ENCODE measurements around the gene BARX1. TPM values are rescaled to one million over a fixed set of nuclear protein-coding genes. Genes with fewer than 3 reads are reported as not detected.

Gene BARX1
- total RNA-seq, 1 donor from 2014 or later, result not detected

DNA sequence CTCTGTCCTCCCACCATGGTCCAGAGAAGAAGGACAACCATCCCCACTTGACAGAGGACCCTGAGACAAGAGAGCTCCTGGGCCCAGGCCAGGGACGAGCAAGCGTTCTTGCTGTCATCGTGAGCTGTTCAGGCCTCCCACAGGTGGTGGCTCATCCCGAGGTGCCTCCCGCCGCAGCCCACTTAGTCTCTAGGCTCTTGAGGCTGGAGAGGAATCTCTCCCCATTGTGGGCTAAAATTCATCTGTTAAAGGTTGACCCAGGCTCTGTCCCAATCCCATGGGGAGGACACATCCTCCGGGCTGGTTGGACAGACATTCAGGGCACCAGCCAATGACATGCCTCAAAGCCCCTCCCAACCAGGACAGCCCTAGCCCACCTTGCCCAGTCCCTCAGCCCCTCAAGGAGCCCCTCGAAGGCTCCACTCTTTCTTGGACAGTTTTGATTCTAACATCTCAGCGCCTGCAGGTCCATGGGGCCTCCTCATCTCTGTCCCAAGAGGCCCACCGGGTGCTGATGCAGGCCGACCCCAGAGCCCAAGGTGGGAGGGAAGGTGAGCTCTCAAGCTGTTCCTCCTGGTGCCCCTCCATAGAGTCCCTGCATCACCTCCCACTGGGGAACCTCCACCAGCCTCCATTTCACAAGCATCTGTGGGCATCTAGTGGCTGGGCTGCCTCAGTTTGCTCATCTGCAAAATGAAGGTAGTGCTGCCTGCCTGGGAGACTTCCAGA lies 52.9 kb downstream of the BARX1 start:
- intact Hi-C loops (cut with DNase I), result no loop called here
- Histone ChIP-seq H3K27ac (no peak overlapping the region), H3K4me1 (no peaks in the 10 kb centered on the region), H3K9me3 (no peaks in the 10 kb centered on the region), H3K36me3 (no peaks in the 10 kb centered on the region), H3K27me3 (no peaks in the 10 kb centered on the region), H3K4me3 (no peak overlapping the region)
- TF ChIP-seq POLR2A (IDR thresholded peaks at IDR 0.05), result no peak
- TF ChIP-seq, protein P1, sequence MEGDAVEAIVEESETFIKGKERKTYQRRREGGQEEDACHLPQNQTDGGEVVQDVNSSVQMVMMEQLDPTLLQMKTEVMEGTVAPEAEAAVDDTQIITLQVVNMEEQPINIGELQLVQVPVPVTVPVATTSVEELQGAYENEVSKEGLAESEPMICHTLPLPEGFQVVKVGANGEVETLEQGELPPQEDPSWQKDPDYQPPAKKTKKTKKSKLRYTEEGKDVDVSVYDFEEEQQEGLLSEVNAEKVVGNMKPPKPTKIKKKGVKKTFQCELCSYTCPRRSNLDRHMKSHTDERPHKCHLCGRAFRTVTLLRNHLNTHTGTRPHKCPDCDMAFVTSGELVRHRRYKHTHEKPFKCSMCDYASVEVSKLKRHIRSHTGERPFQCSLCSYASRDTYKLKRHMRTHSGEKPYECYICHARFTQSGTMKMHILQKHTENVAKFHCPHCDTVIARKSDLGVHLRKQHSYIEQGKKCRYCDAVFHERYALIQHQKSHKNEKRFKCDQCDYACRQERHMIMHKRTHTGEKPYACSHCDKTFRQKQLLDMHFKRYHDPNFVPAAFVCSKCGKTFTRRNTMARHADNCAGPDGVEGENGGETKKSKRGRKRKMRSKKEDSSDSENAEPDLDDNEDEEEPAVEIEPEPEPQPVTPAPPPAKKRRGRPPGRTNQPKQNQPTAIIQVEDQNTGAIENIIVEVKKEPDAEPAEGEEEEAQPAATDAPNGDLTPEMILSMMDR (IDR thresholded peaks at IDR 0.05), result no peak
- no peak for TF ChIP-seq POLR2AphosphoS5 (IDR thresholded peaks at IDR 0.05; ENCODE audit: insufficient read depth in 1 of 2, low read depth in 1 of 2)
- peak in 1 of 2 donors; percentile 95 for DNase-seq (ENCODE audit: extremely low spot score in 2 of 2)

Other genes starting within 250 kb of the BARX1 start
- gene PTPDC1, start 129.1 kb upstream of the BARX1 start, total RNA-seq, result 13.0 TPM

Measured in vagina (tissue), 2 donors.